Gastroesophageal sphincter (tissue), 3 donors: ENCODE data around the gene CIROP.

Experiments used
- EP300 ChIP-seq: sonication (generic); formaldehyde crosslinking; IDR thresholded peaks from one replicate; pipeline ENCODE4 v1.6.1; 2017; ENCODE audit warnings: antibody characterized with exemption, mild to moderate bottlenecking
- POLR2A ChIP-seq, 2 donors: fragments of 450-650 bp; IDR thresholded peaks; one replicate each; pipeline ENCODE4 v1.6.1; 2017; ENCODE audit warnings: antibody characterized with exemption in 2 of 2, mild to moderate bottlenecking in 2 of 2, moderate library complexity in 1 of 2
- POLR2AphosphoS5 ChIP-seq: sonication (generic); formaldehyde crosslinking; IDR thresholded peaks from one replicate; pipeline ENCODE4 v1.6.1; 2017; ENCODE audit warnings: antibody characterized with exemption
- TF ChIP-seq, protein P1 (sequence below), 4 experiments: fragments of 200-600 bp in 2 of 4; fragments of 450-650 bp in 2 of 4; sonication (generic) in 1 of 4; IDR thresholded peaks; one replicate each; pipeline ENCODE4 v1.5.1; 2017 to 2019; ENCODE audit warnings: antibody characterized with exemption in 4 of 4, mild to moderate bottlenecking in 2 of 4, moderate library complexity in 2 of 4

DNA sequence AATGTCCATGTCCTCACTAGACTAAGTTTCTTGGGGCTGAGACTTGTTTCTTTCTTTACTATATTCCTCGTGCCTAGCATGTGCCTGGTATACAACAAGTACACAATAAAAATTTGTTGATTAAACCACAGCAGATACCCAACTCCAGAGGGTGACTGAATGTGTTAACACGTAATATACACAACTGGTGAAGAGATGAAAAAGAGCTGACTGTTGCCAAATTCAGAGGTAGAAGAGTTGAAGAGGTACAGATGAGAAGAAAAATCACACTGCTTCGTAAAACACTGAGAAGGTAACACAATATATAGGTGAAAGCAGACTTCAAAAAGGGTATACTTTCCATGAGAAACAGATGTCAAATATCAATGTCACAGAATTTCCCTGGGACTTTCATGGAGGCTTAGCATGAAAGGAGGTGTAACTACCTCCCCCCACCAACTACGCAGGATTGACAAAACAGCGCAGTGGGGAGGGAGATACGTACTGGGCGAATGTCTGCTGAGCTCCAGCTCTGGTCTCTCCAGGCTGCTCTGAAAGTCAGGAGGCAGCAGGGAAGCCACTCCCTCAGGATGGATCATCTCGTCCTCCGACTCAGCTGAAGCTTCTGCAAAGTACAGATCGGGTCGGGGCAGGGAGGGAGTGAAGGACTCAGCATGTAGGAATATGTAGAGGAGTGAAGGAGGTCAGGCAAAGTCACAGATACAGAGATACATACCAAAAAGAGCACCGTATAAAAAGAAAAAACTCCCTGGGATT lies 15.1 kb downstream of the CIROP start:
- TF ChIP-seq, protein P1, sequence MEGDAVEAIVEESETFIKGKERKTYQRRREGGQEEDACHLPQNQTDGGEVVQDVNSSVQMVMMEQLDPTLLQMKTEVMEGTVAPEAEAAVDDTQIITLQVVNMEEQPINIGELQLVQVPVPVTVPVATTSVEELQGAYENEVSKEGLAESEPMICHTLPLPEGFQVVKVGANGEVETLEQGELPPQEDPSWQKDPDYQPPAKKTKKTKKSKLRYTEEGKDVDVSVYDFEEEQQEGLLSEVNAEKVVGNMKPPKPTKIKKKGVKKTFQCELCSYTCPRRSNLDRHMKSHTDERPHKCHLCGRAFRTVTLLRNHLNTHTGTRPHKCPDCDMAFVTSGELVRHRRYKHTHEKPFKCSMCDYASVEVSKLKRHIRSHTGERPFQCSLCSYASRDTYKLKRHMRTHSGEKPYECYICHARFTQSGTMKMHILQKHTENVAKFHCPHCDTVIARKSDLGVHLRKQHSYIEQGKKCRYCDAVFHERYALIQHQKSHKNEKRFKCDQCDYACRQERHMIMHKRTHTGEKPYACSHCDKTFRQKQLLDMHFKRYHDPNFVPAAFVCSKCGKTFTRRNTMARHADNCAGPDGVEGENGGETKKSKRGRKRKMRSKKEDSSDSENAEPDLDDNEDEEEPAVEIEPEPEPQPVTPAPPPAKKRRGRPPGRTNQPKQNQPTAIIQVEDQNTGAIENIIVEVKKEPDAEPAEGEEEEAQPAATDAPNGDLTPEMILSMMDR (IDR thresholded peaks at IDR 0.05) = no peak
- TF ChIP-seq POLR2AphosphoS5 (no peak), POLR2A (IDR thresholded peaks at IDR 0.05) (no peak), EP300 (no peak)
